Measurements from ENCODE around the gene AFMID. TPM values are rescaled to one million over a fixed set of nuclear protein-coding genes. Genes with fewer than 3 reads are reported as not detected.
A peak's percentile ranks its signal among the peaks of the same experiment; 100 is the strongest.
"Not testable (repeated sequence)": the region's sequence is repeated elsewhere in the genome, so short reads cannot be mapped to it uniquely, and the experiment has no call there.

Gene AFMID
- polyA plus RNA-seq, 3 donors, result 7.1 to 45.7 (median 14.2) TPM

- Histone ChIP-seq H3K9ac (ENCODE audit: insufficient read depth, low read length, poor library complexity, severe bottlenecking) (peak overlapping the region; percentile 21), H3K36me3 (replicated peaks in 1 of 2; ENCODE audit: control insufficient read depth in 1 of 2, insufficient read depth in 2 of 2, low read length in 2 of 2) (peaks cover 11 to 16% of the 10 kb centered on the region in 2 donors), H3K27ac (ENCODE audit: low read depth in 1 of 2, low read length in 2 of 2) (peak overlapping the region; percentile 82 to 86), H3K4me3 (replicated peaks in 1 of 3; ENCODE audit: low read depth in 2 of 3, low read length in 3 of 3) (peak overlapping the region in 2 of 3 experiments; percentile 13 to 85), H3K4me1 (ENCODE audit: control insufficient read depth in 1 of 2, insufficient read depth in 2 of 2, low read length in 2 of 2) (peaks cover 81 to 82% of the 10 kb centered on the region in 2 donors), H4K20me1 (ENCODE audit: insufficient read depth, low read length) (peaks cover 29% of the 10 kb centered on the region), H3K4me2 (replicated peaks; ENCODE audit: extremely low read depth, low read length, poor library complexity, severe bottlenecking) (peak overlapping the region; percentile 76), H3K79me2 (ENCODE audit: insufficient read depth, low read length) (peaks cover 49% of the 10 kb centered on the region)
- not testable (repeated sequence) for H2AFZ ChIP-seq (ENCODE audit: insufficient read depth, low read depth, low read length, poor library complexity, severe bottlenecking); DNase-seq; H3K27me3 ChIP-seq (ENCODE audit: control insufficient read depth in 2 of 2, insufficient read depth in 2 of 2, low read length in 2 of 2); H3K9me3 Mint-ChIP-seq; H3K9me3 ChIP-seq (replicated peaks in 1 of 2; ENCODE audit: control insufficient read depth in 1 of 2, insufficient read depth in 1 of 2, low read length in 2 of 2); H3K27me3 Mint-ChIP-seq (ENCODE audit: low read depth in 3 of 3)
- WGBS (ENCODE audit: insufficient coverage), result 65% methylated on average over 9 of the region's 19 CpGs
- peak overlapping the region; percentile 93 to 98 (median 96) for H3K27ac Mint-ChIP-seq
- H3K4me3 Mint-ChIP-seq, result peak overlapping the region; percentile 77 to 87
- intact Hi-C loops (cut with micrococcal nuclease), result loop anchor here (5.0 kb wide), 3 partner anchors 34 to 59 kb away; partner anchors contain the start of gene TMC6 (in 1 of the 2)
- peaks cover 78% of the 10 kb centered on the region for H3K4me1 Mint-ChIP-seq
- peaks cover 34 to 48% of the 10 kb centered on the region in 2 donors for H3K36me3 Mint-ChIP-seq
These were observed 15.4 kb upstream of the AFMID start for GRCh38 chr17:78171591-78172248.

- Histone ChIP-seq H3K4me3 (replicated peaks in 1 of 3; ENCODE audit: low read depth in 2 of 3, low read length in 3 of 3) (peak overlapping the region in 2 of 3 experiments; percentile 13 to 85), H2AFZ (ENCODE audit: insufficient read depth, low read depth, low read length, poor library complexity, severe bottlenecking) (no peak overlapping the region), H3K36me3 (replicated peaks in 1 of 2; ENCODE audit: control insufficient read depth in 1 of 2, insufficient read depth in 2 of 2, low read length in 2 of 2) (peaks cover 11 to 16% of the 10 kb centered on the region in 2 donors), H3K27me3 (ENCODE audit: control insufficient read depth in 2 of 2, insufficient read depth in 2 of 2, low read length in 2 of 2) (no peaks in the 10 kb centered on the region), H4K20me1 (ENCODE audit: insufficient read depth, low read length) (peaks cover 29% of the 10 kb centered on the region), H3K27ac (ENCODE audit: low read depth in 1 of 2, low read length in 2 of 2) (peak overlapping the region; percentile 82 to 86), H3K9me3 (replicated peaks in 1 of 2; ENCODE audit: control insufficient read depth in 1 of 2, insufficient read depth in 1 of 2, low read length in 2 of 2) (no peaks in the 10 kb centered on the region), H3K9ac (ENCODE audit: insufficient read depth, low read length, poor library complexity, severe bottlenecking) (peak overlapping the region; percentile 43), H3K4me1 (ENCODE audit: control insufficient read depth in 1 of 2, insufficient read depth in 2 of 2, low read length in 2 of 2) (peaks cover 85 to 86% of the 10 kb centered on the region in 2 donors), H3K4me2 (replicated peaks; ENCODE audit: extremely low read depth, low read length, poor library complexity, severe bottlenecking) (peak overlapping the region; percentile 76), H3K79me2 (ENCODE audit: insufficient read depth, low read length) (peaks cover 49% of the 10 kb centered on the region)
- TF ChIP-seq CTCF (IDR thresholded peaks at IDR 0.05), result no peak
- peak in 2 of 3 donors; percentile 61 to 66 for DNase-seq
- H3K4me3 Mint-ChIP-seq, result peak overlapping the region; percentile 77 to 87
- peak overlapping the region; percentile 93 to 98 (median 96) for H3K27ac Mint-ChIP-seq
- intact Hi-C loops (cut with micrococcal nuclease), result loop anchor here (5.0 kb wide), 3 partner anchors 35 to 60 kb away; partner anchors contain the start of gene TMC6 (in 1 of the 2)
- H3K36me3 Mint-ChIP-seq, result peaks cover 34 to 48% of the 10 kb centered on the region in 2 donors
- H3K4me1 Mint-ChIP-seq, result peaks cover 78% of the 10 kb centered on the region
- no peaks in the 10 kb centered on the region for H3K27me3 Mint-ChIP-seq (ENCODE audit: low read depth in 3 of 3)
- H3K9me3 Mint-ChIP-seq, result peaks cover 0 to 3% (median 0%) of the 10 kb centered on the region in 7 donors
- 23% methylated on average over 13 of the region's 19 CpGs for WGBS (ENCODE audit: insufficient coverage)
These were observed 14.7 kb upstream of the AFMID start for GRCh38 chr17:78172249-78173051.
